ENCODE data around the gene ST3GAL3.

DNA sequence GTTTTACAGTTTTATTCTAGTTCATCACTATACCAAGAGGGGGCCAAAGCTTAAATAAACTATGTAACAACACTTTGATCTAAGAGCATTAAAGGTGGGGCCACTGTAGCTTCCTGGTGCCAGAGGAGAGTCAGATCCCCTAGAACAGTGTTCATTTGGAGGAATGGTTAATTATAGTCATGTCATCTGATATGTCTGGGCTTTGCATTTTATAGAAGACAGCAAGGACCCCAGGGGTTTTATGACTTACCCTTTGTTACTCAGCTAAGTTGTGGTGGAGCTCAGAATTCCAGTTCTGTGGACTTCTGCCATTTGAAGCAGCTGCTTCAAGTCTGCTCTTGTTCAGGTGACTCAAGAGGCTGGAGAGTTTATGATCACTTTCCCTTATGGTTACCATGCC lies 40.7 kb upstream of the ST3GAL3 start:
- TF ChIP-seq SUZ12 (IDR thresholded peaks at IDR 0.05; ENCODE audit: unreplicated experiment) (no peak), KDM1A (IDR thresholded peaks at IDR 0.05; ENCODE audit: borderline replicate concordance) (no peak)
- TF ChIP-seq, protein P1, sequence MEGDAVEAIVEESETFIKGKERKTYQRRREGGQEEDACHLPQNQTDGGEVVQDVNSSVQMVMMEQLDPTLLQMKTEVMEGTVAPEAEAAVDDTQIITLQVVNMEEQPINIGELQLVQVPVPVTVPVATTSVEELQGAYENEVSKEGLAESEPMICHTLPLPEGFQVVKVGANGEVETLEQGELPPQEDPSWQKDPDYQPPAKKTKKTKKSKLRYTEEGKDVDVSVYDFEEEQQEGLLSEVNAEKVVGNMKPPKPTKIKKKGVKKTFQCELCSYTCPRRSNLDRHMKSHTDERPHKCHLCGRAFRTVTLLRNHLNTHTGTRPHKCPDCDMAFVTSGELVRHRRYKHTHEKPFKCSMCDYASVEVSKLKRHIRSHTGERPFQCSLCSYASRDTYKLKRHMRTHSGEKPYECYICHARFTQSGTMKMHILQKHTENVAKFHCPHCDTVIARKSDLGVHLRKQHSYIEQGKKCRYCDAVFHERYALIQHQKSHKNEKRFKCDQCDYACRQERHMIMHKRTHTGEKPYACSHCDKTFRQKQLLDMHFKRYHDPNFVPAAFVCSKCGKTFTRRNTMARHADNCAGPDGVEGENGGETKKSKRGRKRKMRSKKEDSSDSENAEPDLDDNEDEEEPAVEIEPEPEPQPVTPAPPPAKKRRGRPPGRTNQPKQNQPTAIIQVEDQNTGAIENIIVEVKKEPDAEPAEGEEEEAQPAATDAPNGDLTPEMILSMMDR (IDR thresholded peaks at IDR 0.05 in 2 of 3, conservative IDR thresholded peaks at IDR 0.05 in 1 of 3; ENCODE audit: control insufficient read depth in 2 of 3, extremely low read depth in 1 of 3, insufficient read depth in 1 of 3, low read depth in 3 of 3, low read length in 3 of 3) = no peak

Measured in GM12878 (cell line).